GM19395 (cell line): ENCODE measurements around the gene MISP.
A peak's percentile ranks its signal among the peaks of the same experiment; 100 is the strongest.

ENCODE experiments used
- ATAC-seq: cut with Tn5 transposase; IDR thresholded peaks from one replicate; pipeline ENCODE4 v1.9.1; 2021; ENCODE audit warnings: mild to moderate bottlenecking, moderate library complexity; ENCODE audit not compliant: unreplicated experiment

The MISP gene

DNA sequence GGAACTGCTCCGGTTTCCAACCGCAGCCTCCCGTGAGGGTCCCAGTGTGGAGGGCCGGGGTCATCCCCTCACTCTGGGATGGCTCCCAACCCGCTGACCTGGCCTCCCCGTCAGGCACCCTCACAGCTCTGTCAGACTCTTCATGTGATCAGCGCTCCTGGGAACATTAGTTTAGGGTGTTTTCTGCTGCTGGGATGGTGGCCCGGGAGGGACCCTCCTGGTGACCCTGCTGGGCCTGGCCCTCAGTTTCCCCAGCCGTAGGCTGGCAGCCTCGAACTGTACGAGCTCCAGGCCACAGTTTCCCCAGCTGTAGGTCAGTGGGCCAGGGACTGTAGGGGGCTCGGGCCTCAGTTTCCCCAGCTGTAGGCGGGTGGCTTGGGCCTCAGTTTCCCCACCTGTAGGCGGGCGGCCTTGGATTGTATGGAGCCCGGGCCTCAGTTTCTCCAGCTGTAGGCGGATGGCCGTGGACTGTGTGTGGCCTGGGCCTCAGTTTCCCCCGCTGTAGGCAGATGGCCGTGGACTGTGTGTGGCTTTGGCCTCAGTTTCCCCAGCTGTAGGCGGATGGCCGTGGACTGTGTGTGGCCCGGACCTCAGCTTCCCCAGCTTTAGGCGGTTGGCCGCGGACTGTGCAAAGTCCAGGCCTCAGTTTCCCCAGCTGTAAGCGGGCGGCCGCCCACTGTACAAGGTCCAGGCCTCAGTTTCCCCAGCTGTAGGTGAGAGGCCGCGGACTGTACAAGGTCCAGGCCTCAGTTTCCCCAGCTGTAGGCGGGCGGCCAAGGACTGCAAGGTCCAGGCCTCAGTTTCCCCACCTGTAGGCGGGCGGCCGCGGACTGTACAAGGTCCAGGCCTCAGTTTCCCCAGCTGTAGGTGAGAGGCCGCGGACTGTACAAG, 45.0 kb downstream of the MISP start:
- ATAC-seq: no peak

DNA sequence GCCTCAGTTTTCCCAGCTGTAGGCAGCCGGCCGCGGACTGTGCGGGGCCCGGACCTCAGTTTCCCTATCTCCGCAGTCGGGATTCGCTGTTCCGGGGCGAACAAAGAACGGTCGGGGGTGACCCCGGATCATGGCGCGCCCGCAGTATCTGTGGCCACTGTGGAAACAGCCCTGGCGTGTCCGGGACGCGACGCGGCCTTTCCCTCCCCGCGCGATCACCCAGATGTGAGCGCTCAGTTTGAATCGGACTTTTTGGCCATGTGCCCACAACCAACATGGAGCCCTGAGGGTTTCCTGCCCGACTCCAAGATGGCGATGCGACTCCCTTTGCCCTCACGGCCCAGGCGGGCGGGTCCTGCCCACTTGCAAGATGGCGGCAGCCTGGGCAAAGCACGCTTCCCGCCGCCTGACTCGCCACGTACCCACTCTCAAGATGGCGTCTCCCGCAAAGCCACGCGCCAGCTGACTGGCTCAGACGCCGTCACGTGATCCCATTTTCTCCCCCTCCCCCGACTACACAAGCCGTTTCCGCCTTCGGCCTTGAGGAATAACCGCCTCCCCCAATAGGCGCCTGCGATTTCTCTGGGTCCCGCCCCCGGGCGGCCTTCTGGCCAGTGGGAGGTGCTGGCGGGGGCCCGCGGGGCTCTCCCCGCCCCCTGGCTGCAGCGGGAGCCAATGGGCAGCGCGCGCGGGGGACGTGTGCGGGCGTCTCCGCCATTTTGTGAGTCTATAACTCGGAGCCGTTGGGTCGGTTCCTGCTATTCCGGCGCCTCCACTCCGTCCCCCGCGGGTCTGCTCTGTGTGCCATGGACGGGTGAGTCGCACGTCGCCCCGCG, 46.0 kb downstream of the MISP start, which contains the start of gene PTBP1:
TSS of gene PTBP1 (plus strand) at position 761 of the 836 bp plus-strand sequence. CDS start at position 807, 46 bp downstream.
- peak; percentile 76 for ATAC-seq

DNA sequence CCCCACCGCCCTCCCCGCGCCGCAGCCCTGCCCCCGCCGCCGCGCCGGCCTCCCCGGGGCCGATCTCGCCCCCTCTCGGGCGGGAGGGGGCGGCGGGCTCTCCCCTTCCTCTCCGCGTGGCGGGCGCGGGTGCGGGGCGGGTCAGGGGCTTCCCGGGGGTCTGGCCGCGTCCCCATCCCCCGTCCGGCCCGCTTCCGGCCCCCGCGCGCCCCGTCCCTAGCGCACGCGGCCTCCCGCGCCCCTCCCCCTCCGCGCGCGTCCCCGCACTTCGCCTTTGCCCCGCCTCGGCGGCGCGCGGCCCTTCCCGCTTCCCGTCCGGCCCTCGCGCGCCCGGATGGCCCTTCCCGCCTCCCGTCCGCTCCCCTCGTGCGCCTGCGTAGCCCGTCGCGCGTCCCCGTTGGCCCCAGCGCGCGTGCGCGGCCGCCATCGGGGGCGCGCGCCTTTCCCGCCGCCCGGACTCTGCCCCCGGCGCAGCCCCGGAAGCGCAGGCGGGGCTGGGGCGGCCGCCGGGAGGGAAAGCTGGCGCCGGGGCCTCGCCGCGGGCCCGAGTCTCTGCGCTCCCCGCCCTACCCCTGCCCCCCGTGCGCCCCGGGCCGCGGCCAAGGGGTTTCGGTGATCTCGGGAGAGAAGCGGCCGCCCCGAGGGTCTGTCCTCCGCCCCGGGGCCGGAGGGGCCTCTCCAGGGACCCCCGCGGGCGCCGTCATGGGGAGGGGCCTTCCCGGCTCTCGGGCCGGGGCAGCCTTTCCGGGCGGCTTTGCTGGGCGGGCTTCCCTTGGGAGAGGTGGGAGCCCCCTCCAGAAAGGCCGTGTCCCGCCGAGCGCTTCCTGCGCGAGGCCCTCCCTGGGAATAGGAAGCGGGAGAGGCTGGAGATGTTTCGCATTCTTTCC, 46.9 kb downstream of the MISP start:
- peak; percentile 25 for ATAC-seq

DNA sequence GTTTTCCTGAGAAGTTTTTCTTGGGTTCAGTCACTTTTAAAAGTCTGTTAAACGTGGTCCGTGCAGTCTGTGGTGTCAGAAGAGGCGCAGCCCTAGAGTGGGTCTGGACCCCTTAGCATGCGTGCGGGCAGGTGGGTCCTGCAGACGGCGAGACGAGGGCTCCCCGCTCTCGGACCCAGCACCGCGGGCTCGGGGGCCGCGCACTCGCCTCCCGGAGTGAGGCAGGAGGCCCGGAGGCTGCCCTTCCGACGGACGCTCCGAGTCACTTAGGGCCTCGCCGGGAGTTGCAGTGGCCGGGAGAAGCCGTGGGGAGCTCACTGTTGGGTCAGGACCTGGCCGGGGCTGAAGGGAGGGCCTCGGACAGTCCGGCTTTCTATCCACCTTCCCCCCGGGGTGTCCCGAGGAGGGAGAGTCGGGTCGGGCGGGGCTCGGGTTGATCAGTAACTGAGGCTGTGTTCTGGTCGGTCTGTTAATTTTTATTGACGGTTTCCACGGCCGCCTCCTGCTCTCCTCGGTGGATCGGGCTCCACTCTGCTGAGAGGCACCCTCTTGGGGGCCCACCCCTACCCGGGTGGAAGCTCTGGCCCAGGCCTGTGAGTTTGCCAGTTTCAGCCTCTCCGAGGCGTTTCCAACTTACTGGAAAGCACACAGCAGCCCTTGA, 47.6 kb downstream of the MISP start:
- ATAC-seq: no peak

DNA sequence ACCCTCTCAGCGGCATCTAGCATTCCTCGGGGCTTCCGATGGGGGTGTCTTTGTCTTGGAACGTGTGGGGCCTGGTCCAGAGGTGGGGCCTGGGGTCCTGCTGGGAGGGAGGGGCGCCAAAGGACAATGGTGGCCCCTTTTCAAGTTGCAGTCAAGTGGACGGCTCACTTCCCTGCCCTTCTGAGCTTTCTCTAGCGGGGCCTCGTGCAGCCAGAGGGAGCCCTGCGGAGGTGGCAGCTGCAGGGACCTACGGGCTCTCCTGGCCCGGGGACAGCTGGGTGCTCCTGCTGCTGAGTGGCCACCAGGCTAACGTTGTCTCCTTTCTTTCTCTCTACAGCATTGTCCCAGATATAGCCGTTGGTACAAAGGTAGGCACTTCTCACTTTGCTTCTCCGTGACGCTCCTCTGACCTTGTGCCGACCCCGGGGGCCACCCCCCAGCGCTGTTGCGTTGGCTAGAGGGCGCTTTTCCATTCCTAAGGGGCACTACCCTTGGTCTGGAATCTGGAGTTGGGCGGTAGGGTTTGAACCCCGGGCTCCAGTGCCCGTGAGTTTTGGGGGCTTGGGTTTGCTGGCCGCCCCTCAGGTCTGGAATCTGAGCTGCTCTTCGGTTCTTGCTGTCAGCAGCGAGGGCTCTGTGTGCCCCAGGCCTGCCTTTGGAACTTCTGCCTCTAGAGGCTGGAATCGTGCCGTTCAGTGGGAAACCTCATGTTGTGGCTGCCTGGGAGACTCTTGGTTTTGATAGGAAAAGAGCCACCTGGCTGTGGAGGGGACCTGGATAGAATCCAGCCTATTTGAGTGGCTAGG, 48.4 kb downstream of the MISP start:
- no peak for ATAC-seq

DNA sequence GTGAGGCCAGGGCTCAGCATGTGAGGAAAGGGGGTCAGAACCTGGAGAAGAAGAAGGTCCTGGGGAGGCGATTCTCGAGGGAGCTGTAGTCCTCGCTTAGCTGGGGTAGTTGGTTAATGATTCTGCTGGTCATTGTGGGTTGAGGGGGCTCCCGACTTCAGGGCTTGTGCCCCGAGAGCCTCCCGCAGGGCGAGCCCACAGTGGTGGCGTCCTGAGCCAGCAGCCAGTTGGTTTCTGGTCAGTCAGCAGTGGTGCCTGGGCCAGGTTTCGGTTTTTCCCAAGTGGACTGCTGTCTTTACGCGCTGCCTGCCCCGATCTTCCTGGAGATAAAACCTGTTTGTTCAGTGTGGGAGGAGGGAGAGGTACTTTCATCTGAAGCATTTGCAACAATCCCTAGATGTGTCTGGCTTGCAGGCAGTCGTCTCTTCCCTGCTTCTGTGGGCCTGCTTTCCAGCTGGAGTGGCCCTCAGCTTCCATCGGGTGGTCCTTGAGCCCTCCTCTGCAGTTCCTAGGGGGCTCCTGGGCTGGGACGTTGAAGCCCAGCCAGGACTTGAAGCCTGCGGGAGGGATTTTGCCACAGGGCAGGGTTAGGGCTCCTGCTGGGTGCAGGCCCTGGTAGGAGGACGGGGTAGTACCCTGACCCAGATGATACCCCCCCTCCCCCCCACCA, 49.6 kb downstream of the MISP start:
- ATAC-seq: no peak

DNA sequence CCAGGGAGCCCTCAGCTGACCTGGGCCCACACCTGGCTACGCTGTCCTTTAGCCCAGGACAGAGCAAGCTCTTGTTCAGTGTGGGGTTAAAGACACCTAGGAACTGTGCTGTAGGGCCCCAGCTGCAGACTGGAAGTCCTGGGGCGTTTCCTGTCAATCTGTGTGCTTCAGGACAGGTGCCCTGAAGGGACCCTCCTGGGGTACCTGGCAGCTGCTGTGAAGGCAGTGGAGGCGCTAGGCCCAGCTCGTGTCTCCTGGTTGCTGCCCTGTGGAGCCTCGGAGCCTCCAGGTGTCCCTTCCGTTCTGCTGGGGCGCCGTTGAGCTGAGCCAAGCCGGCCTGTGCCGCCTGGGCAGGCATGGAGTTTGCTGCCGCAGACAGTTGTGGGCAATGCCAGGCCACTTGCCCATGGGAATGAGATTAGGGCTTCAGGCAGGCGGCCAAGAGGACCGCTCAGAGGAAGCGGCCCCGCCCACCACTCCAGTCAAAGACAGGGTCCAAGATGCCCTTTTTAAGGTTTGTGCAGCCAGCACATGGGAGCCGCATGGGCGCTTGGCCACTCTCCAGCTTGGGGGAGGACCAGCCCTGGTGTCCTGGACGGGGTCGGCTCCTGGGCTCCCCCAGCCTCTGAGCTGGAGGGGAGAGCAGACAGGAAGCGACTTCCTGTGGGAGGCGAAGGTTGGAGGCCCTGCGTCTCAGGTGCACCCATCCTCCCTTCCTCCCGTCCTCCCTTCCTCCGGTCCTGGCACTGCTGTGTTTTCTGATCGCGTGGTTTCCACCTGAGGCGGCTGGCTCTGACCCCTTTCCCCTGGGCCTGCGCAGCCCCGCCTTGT, 50.3 kb downstream of the MISP start:
- no peak for ATAC-seq

DNA sequence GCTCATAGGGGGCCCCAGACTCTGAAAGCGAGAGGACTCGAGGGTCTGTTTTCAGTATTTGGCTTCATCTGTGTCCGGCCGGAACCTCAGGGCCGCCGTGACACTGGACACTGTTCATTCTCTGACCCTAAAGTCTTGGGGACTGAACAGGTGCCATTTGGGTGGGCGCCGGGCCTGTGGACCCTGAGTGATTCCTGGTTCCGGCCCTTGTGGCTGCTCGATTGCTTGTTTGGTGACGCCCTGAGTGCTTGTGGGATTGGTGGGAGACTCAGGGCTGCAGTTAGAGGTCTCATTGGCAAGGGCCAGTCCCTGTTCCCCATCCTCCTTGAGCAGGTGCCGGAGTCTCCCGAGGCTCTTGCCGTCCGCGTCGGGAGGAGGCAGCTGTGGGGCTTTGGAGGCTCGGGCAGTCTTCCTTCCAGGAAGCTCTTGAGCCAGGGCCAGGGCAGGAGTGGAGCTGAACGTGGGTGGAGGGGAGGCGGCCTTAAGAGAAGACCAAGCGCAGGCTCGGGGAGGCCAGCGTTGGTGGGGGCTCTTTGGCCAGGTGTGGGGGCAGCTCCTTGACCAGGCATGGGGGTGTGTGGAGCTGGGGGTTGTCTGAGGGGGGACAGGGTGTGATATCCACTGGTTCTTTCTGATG, 51.1 kb downstream of the MISP start:
- ATAC-seq: no peak

DNA sequence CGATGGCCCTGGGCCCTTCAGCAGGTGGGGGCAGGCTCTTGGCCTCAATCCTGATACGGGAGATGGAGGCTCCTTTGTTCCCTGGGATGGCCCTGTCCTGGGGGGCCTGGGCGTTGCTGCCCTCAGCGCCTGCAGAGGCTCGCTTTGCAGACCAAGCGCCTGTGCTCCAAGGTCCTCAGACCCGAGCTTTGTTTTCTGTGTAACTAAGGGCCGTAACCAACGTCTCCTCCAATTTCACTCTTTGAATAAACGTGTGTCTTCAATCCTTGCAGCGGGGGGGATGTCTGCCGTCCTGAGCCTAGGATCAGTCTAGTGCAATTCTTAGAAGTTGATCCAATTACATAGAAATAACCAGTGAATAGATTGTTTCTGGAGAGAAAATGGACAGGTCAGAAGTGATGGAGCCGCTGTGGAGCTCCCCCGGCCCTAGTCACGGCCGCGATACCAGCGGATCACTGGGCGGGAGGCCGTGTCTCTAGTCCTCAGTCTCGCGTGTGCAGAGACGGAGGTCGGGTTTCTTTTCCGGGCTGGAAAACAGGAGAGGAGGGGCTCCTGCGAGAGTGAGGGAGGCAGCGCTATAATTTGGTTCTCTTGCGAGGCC, 51.7 kb downstream of the MISP start:
- no peak for ATAC-seq

DNA sequence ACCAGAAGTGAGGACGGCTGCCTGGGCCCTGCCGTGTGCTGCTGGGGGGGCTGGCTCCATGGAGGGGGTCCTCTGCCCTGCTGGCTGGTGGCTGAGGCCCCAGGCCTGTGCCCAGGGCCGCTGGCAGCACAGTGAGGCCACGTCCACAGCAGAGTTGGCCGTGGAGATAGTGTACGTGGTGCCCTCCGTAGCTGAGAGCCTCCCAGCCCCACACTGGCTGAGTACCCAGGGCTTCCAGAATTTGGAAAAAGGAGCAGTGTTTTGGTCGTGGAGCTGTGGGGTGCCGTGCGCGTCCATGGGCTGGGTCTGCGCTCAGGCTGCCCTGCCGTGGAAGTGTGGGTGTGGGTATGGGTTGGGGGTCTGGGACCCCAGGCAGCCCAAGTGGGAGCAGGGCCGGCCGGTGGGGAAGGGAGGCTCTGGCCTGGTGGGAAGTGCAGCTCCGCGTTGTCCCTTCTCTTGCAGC, 52.2 kb downstream of the MISP start:
- no peak for ATAC-seq

DNA sequence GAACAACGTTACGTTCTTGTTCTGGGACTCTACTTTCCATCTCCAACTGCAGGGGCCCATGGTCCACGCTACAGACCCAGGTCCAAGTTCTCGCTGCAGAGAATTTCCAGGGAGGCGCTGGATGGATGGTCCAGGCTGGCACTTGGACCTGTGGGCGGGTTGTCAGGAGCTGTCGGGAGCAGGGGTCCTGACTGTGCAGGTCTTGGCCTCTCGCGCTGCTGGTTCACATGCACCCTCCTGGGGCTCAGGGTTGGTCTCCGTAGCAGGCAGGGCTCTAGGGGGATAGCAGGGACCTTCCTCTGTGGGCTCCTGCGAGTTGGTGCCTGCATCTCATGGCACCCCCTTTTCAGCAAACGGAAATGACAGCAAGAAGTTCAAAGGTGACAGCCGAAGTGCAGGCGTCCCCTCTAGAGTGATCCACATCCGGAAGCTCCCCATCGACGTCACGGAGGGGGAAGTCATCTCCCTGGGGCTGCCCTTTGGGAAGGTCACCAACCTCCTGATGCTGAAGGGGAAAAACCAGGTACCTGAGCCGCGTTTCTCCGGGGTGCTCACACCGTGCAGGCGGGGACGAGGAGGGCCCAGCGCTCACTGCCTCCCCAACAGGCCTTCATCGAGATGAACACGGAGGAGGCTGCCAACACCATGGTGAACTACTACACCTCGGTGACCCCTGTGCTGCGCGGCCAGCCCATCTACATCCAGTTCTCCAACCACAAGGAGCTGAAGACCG, 52.9 kb downstream of the MISP start:
- no peak for ATAC-seq

DNA sequence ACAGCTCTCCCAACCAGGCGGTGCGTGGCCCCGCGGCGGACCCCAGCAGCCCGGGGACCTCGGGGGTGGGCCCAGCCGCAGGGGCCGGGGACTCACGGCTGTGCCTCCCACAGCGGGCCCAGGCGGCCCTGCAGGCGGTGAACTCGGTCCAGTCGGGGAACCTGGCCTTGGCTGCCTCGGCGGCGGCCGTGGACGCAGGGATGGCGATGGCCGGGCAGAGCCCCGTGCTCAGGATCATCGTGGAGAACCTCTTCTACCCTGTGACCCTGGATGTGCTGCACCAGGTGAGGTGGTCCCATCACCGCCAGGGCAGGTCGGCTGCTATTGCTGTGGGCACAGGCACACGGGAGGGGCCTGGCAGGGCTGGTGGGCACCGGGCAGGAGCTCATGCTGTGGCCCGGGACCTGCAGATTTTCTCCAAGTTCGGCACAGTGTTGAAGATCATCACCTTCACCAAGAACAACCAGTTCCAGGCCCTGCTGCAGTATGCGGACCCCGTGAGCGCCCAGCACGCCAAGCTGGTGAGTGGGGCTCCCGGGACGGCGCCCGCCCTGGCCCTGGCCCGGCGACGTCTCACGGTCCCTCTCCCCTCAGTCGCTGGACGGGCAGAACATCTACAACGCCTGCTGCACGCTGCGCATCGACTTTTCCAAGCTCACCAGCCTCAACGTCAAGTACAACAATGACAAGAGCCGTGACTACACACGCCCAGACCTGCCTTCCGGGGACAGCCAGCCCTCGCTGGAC, 53.7 kb downstream of the MISP start:
- no peak for ATAC-seq

DNA sequence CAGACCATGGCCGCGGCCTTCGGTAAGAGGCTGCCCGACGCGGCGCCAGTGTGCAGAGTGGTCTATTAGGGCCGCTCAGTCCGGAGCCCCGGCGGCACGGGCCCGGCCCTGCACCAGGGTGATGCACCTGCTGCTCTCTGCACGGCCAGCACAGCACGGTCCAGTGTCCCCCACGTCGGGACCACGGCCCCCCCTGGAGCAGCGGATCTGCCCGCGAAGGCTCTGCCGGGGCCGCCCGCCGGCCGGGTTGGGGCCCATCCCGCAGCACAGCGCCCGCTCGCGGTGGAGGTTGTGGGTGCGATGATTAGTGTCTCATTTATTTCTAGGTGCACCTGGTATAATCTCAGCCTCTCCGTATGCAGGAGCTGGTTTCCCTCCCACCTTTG, 54.2 kb downstream of the MISP start:
- ATAC-seq: no peak

DNA sequence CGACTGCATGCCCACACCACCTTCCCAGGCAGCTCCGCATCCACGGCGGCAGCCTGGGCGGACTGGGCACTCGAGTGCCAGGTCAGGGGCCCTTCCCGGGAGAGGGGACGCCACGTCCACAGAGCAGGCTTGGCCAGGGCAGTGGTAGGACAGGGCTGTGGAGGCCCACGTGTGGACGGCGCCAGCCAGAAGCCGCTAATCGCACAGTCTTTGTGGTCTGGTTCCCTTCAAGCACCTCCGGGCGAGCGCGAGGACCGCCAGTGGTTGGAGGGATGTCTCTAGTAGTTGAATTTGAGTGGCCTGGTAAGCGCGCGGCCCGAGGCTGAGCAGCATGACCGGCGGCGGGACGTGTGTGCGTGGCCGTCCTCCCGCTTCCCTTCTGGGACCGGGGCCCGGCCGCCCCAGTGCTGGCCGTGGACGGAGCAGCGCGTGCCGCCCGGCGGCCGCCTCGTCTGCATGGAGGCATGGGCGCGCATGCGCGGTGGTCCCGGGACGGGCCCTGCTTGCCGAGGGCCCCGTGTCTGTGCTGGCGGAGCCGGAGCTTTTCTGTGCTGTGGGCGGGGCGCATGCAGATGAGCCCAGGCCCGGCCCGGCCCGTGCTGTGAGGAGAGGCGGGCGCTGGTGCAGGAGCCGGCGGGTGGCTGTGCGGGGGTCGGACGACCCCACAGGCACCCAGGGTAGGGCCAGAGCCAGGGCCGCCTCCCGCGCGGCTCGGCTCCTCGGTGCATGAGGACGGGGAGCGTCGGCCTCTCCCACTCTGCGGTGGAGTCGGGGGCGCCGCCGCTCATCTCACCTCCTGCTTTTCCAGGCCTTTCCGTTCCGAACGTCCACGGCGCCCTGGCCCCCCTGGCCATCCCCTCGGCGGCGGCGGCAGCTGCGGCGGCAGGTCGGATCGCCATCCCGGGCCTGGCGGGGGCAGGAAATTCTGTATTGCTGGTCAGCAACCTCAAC, 55.0 kb downstream of the MISP start:
- ATAC-seq: no peak
